GM21423 (cell line): Measurements from ENCODE around the gene CHCHD6.

ENCODE experiments used
- ATAC-seq: cut with Tn5 transposase; IDR thresholded peaks from one replicate; pipeline ENCODE4 v1.9.1; 2021; ENCODE audit warnings: mild to moderate bottlenecking, moderate library complexity; ENCODE audit not compliant: unreplicated experiment

The CHCHD6 gene

DNA sequence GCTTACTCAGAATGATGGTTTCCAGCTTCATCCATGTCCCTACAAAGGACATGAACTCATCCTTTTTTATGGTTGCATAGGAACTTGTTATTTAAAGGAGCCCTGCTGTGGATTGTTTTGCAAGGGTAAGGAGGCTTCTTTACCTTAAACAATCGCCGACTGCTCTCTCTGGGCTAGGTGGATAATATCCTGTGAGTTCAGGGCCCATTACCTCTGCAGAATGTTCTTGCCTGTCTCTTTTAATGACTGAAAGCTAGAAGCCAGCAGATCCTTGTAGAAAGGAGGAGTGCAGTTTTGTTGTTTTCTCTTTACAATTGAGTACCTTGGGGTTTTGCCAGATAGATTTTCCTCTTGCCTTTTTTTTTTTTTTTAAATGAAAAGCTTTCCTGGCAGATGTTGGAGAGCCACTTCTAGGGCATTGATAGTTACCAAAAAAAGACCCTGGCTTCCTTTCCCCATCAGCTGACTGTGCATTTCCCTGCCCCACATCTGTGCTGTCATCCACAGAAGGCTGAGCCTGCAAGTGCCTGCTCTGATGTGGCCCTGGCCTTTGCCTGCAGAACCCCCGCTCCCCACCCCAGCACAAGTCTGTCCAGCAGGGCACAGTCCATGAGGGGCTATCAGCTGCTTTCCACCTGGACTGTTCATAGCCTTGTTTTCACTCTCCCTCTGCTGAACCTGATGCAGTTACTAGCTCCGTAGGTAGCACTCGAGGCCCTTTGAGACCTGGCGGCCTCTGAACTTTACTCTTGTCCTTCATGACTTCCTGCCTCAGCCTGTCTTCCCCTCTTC lies 113.1 kb downstream of the CHCHD6 start:
- no peak for ATAC-seq

DNA sequence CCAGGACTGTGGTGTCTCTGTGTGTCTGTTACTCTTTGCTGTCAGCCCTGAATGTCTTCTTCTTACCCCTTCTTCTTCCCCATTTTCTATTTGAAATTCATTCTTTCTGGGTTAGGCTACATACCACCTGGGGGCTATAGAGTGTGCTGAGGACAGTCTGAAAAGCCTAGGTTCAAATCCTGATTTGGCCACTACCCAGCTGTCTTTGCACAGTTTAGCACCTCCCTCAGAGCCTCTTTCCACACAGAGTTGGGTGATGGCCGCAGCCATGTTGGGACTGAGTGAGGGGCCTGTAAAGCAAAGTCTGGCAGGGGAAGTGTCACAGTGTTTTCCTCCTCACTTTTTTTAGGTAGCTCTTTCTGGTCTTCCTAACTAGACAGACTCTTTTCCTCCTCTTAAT lies 113.7 kb downstream of the CHCHD6 start:
- no peak for ATAC-seq

DNA sequence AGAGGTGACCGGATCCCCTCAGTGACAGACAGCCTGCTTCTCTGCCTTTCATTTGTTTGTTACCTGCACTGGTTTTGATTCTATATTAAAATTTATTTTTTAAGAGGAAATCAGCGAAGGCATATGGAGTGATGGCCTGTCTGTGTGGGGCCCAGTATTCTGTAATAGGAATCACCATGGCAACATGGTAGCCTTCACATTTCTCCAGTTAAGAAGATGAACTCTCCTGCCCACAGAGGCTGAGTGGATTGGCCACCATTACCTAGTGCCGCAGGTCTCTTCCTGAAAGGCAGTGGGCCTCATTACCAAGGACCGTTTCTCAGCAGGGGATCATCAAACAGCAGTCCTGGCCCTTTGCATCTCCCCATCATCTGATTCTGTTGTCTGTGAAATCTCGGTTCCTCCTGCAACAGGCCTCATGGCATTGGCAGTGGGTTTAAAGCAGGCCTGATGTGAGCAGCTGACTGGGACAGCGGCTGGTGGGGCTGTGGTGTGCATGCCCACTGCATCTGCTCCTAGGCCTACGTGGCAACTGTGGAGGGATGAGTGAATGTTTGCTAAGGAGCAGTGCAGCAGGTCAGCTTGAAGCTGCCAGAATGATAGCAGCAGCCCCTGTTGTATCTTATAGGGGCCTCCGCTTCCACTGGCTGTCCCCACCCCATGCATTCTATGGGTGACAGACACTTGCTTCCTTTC lies 114.5 kb downstream of the CHCHD6 start:
- ATAC-seq, result no peak

DNA sequence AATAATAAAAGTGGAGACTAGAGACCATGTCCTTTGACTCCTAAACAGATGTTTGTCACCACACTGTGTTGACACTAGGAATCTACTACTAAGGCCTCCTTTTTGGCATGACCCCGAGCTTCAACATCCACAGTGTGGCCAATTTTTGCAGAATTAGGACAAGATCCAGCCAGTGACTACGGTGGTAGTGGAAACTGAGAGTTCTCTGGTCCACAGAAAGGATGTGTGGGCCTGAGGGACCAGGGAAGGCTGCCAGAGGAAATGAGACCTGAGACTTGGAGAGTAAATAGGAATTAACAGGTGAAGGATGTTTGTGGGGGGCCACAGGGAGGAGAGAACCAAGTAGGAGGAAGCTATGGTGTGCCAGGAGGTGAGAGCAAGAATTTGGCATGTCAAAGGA lies 122.7 kb downstream of the CHCHD6 start:
- no peak for ATAC-seq

DNA sequence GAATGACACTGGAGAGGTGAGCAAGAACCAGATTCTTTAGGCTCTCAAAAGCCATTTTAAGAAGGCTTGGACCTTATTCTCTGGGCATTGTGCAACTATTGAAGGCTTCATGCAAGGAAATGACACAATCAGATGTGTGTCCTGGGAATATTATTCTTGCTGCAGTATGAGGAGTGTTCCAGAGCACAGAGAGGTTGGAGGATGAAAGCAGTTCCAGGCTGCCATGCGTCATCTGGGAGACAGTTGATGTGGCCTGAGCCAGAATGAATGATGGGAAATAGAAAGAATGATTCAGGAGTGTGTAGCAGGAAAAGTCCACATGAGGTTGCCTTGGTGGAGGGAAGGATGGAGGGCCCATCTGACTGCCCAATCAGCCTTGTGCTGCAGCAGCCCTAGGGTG lies 123.1 kb downstream of the CHCHD6 start:
- no peak for ATAC-seq

DNA sequence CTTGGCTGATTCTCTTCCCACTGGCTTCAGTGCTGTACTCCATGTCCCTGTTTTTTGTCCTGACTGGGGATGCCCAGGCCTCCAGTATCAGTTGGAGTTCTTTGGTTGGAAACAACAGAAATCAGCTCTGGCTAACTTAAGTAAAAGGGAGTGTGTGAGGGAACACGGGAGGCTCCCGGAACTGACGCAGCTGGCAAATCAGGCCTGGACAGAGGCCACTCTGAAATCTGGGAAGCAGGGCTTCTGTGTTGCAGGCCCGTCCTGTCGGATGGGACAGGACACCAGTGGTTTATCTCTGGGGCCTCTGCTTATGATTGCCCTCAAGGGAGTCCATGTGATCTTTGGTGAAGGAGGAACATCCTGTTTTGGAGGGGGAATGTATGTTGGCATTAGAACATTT lies 124.3 kb downstream of the CHCHD6 start:
- no peak for ATAC-seq

DNA sequence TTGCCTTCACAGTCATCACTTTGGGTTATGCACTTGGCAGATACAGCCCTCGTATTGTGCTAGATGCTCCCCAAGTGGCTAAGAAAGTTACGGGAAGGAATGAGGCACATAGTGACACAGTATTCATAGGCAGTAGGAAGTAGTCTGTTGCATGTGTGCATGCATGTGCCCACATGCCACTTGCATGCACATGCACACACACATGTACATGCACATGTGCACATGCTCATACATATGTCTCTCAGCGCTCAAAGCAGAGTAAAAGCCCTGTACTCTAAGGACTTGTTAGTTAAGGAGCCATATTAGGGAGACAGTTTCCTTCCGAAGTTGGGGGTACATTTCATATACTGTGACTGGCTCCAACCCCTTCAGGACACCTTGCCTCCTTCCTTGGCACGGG lies 128.9 kb downstream of the CHCHD6 start:
- no peak for ATAC-seq

DNA sequence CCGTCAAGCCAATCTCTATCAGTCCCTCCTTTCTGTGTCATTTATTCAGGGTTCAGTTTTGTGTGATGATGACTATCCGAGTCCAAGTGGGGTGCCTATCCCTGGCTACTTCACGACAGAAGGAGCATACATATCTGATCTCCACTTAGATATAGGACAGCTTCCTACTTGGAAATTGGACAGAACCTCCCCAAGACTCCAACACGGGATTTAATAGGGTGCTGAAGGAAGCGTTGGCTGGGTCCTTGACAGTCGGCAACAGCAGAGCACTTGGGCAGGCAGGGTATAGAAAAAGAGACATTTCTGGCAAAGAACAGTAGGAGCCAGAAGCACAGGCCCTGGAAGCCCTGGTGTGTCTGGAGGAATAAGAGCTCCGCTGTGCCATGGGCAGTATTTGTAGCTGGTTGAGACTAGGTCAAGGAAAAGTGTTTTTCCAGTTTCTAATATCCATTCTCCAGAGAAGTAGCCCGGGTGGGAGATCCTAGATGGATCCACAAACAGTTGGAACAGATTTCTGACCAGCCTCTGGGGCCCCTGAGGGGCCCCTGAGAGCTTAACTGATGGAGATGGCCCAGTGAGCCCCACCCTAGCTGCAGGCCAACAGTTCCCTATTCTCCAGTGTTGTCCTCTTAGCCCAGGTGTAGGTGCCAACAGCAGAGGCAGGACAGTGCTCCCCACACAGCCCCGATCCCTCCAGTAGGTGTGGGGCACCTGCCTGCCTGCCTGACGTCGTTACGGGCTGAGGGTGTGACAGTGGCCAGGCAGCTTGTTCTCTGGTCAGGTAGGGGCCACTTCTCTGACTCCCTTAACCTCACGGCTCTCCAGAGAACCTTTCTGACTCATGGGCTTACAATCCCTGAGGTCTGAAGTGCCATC lies 130.8 kb downstream of the CHCHD6 start:
- no peak for ATAC-seq

DNA sequence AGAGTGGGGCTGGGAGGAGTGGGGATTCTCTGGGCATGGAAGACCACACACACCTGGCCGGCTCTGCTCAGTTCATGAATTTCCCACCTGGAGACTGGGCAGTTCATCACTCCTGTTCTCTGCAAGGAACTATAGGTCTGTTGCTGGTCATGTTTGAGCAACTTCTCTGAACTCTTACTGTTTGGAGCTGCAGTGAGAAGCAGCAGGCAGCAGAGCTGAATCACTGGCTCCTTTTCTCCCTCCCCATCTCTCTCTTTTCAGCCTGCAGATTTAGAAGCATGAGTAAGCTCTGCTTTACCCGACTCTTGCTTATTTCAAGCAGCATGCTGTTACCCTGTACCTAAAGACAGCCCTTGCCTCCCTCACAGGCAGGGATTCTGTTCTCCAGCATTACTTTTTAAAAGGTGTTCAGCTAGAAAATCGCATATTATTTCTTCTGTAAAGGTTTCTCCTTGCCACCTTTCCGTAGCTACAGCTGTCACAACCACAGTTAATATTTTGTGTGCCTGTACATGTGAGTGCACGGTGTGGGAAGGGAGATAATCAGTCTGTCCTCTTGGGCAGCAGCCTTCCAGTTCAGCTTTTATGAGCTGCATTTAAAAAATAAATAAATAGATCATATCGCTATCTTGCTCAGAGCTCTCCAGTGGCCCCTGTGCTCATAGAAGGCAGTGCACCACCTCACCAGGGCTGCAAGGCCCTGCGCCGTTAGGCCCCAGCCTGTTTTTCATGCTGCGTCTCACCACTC lies 131.6 kb downstream of the CHCHD6 start:
- ATAC-seq, result no peak

DNA sequence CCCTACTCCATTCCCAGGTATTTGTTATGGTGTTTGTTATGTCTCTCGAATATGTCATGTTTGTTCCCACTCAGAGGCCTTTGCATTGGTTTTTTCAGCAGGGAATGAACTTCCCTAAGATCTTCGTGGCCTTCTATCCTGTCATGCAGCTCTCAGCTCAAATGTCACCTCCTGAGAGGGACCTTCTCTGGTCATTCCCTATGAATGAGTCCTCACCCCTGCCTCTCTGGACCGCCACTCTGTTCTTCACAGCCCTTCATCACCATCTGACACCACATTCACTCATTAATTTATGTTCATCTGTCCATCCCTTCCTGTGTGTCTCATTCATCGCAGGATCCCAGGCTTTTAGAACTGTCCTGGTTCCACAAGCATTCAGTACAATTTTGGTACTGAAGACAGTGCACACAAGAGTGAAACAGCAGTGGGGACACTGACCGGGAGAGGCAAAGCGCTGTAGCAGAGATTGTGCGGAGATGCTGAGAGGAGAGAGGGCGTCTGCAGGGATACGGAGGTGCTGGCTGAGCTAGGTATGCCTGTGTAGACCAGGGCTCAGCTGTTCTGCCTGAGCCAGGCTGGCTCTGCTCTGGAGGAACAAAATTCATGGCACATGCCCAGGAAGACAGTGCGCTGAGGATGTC lies 132.3 kb downstream of the CHCHD6 start:
- ATAC-seq, result no peak

DNA sequence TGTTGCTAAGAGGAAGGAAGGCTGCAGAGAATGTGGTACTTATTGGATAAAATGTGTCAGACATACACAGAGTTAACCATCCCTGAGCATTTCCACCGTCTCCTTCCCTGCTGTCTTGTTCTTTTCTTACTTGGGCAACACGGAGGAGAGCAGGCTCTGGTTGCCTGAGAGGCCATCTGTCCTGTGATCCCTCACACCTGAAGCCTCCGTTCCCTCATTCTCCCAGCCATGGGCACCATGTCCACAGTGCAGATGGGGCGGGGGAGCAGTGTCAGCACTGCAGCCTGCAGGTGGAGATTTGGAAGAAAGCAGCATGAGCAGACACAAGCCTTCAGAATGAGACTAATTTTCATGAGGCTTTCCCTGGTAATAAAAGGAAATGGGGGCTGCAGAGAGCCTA lies 133.7 kb downstream of the CHCHD6 start:
- no peak for ATAC-seq

DNA sequence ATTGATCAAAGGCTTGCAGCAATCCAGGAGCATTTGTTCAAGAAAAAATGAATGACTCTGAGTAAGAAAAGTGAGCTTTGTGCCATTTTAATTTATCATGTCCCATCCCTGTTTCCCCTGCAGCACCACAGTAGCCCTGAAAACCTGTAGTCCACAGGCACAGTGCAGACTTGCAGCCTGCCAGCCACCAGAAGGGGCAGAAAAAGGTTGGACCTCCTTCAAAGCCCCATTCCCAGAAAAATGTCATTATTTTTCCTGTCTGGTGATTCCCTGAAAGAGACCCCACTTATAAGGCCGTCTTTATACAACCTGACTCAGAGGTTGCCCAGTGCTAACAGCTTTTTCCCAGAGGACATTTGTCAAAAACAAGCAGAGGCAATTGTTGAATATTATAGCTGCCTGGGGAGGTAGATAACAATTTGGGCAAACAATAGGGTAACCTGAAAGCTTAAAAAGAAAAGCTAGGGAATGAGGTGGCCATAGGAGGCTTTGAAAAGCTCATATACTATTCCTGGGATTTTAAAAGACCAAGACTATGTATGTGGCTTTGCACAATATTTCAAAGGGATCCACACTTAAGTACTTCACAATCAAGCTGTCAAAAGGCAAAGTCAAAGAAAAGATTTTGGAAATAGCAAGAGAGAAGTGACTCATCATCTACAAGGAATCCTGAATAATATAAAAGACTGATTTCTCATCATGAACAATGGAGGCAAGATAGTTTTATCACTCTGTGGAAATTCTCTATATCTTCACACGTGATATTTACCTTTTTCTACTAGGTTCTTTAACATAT lies 142.1 kb downstream of the CHCHD6 start:
- ATAC-seq, result no peak

DNA sequence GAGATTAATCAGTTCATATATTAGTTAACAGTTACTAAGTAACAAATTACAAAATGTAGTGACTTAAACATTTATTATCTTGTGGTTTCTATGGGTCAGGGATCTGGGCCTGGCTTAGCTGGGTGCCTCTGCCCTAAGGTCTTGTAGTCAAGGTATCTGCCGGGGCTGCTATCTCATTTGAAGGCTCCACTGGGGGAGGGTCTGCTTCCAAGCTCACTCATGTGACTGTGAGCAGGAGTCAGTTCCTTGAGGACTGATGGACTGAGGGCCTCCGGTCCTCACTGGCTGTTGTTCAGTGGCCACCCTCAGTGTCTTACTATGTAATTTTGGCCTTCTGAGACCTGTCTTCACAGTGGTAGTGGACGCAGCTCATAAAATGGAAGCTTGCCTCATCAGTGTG lies 143.0 kb downstream of the CHCHD6 start:
- ATAC-seq, result no peak

DNA sequence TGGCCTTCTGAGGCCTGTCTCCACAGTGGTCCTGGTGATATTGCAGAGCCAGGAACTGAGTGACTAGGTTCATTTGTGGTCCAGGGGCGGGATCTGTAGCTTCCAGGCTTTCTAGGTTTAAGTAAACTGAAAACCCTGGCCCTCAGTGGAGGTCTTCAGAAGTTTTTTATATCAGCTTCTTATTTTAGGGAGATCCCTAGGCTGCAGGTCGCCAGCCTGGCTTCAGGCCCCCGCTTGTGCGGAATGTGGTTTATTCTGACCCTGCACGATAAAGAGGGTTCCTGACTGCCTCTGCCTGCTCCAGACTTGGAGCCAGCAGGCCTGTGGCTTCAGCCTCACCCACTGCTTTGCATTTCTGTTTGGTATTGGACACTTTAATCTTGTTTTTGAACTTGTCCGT lies 145.0 kb downstream of the CHCHD6 start:
- ATAC-seq, result no peak

DNA sequence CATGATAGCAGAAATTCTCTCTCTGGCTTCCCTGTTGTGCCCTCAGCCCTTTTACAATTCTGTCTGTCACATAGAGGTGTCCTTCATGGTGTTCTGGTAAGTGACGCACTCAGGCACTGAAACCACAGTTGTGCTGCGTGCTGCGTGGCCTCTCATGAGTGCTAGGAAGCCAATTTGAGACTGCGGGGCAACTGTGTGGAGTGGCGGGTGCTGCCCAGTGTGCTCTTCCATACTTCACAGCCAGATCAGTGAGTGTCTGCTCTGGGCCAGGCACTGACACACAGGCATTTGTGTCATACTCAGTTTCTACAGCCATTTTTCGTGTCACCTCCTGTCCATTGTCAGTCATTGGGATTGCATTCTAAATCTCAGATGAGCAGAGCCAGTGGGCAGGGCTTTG lies 145.7 kb downstream of the CHCHD6 start:
- ATAC-seq, result no peak

DNA sequence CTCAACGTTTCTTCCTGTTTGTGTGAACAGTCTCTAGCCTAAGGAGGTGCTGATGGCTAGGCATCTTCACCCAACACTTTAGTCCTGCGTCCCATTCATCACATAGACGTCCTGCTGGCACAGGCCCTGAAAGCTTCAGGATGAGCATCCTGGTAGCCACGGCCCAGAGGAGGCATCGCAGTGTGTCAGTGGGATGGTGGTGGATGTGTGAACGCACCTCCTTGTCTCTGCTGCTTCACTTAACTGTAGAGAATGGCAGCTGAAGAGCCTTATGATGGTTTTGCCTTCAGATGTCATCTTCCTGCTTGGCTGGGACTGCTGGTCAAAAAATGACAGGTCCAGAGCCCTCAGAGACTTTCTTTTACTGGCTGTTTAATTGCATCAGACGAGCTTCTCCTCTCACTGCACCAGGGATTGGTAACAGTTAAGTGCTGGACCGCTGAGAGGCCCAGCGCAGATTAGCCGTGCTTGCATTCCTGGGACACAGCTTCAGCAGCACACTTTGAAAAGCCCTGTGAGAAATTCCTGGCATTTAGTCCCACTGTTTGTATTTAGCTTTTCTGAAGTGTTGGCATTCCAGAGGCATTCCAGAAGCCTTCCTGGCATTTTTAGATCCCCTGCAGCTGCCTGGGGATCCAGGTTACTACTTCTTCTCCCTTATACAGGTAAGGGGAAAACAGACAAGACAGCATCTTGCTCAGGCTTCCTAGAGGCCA lies 146.5 kb downstream of the CHCHD6 start:
- no peak for ATAC-seq

DNA sequence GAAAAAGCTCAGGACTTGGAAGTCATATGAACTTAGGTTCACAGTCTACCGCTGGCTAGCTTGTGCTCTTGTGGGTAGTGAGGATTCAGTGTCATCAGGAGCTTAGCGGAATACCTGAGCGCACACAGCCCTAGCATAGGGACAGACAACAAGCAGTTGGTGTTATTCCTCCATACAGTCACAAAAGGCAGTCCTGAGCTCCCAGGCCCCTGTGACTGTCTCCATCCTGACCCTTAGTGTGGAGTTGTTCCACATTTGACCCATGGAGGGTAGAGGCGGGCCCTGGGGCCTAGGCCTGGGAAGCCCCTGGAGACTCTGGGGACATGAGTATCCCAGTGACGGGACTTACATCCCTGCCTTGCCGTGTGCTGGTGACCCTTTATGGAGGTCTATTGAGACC lies 147.3 kb downstream of the CHCHD6 start:
- ATAC-seq, result no peak

DNA sequence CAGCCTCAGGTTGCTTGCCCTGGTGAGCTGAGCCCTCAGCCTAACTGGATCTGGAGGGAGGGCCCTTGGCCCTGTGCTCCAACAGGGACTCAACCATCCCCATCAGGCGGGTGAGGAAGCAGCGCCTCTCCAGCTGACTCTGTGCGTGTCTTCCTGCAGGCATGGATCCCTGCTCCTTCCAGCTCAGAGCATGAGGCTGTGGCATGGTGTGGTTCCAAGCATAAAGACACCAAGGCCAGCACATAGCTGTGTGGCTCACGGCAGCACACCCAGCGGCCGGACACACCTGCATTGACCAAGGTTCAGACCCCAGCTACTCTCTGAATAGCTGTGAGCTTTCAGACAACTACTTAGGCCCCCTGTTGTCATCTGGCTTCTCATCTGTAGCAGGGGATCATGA lies 147.9 kb downstream of the CHCHD6 start:
- no peak for ATAC-seq

DNA sequence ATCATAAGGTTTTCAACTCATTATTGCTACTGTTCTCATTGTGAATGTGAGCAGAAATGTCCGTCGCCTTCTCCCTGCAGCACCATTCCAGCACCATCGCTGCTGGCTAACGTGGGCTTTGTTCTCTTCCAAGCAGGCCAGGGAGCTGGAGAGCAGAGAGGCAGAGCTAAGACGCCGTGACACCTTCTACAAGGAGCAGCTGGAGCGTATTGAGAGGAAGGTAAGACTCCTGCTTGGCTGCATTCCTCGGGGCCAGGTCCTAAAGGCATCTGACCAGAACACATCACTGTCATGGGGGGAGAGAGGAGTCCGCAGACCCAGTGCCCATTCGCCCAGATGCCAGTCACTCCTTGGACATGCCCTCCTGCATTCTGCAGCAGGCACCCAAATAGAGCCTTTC lies 148.5 kb downstream of the CHCHD6 start:
- ATAC-seq, result no peak
